NK-92 treated with Interleukin-12 subunit alpha and Interleukin-12 subunit beta, amount 100 ng/mL, for 24 hours (cell line): ENCODE results near the gene ATRNL1.
"Not testable (repeated sequence)": the region's sequence is repeated elsewhere in the genome, so short reads cannot be mapped to it uniquely, and the experiment has no call there.

ENCODE experiments used
- DNase-seq: peaks from one replicate; lab custom pipeline; 2025; lab: John Stamatoyannopoulos, UW

The ATRNL1 gene

GRCh38 chr10:115422624-115423023 lies 329.5 kb downstream of the ATRNL1 start:
- no peak for DNase-seq

GRCh38 chr10:115427611-115428010 lies 334.4 kb downstream of the ATRNL1 start:
- no peak for DNase-seq

DNA sequence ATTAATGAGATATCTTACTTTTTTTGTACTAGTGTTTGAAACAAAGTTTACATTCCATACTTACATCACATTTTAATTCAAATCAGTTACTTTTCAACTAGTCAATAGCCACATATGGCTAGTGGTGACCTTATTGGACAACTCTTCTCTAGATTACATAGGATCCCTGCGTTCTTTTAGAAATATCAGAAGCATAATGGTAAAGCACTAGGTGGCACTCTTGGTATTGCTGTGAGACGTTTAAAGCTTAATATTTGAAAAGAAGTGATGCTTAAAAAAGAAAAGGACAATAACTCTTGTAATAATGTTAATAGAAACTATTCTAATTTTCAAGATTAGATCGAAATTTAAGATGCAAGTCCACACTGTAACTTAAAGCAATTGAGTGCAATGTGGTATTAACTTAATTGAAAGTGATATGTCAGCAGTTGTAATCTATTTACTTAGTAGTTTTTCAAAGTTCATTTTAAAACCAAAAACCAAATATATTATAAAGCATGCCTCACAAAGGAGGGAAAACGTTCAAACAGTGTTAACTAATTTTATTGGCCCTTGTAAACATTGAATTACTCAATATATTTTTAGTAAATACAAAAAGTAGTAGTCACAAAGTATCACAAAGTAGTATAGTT lies 339.1 kb downstream of the ATRNL1 start:
- DNase-seq: no peak

- no peak for DNase-seq
These were observed 343.8 kb downstream of the ATRNL1 start for GRCh38 chr10:115436999-115437398.

DNA sequence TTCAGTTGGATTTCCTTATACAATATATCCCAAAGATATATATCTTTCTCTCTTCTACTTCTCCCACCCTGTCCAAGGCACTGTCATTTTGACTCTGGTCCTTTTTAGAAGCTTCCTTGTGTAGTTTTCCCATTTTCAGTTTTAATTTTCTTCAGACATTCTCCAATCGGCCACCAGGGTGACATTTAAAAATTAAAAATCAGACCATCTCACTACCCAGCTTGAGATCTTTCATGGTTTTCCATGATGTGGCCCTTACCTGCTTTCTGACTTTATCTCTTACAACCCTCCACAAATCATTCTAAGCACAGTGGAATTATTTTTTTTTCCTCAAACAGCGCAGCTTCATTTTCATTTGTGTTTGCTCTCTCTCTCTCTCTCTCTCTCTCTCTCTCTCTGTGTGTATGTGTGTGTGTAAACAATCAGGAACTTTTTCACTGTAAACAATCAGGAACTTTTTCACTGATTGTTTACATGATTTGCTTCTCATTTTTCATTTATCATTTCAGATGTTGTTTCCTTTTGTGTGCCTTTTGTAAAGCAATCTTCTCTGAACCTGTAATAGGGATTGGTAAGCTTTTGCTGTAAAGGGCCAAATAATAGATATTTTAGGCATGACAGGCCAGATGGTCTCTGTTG lies 348.9 kb downstream of the ATRNL1 start:
- no peak for DNase-seq

GRCh38 chr10:115456812-115457211 lies 363.6 kb downstream of the ATRNL1 start:
- no peak for DNase-seq

DNA sequence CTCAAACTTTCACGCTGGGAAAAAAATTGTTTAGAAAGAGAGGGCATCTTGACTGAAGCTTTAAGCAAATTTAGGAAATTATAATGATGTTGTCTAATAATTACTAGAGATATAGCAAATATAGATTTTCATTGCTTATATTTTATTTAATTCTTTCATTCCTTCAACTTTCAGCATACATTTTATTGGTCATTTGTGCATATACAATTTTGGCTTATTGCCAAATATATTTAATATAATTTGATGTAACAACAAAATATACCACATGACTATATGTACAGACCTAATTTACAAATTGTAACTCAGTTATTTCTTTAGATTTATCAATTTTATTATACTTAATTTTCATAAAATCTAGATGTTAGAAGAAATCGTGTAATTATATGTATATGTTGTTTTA lies 390.1 kb downstream of the ATRNL1 start:
- no peak for DNase-seq

GRCh38 chr10:115491526-115492140 lies 398.5 kb downstream of the ATRNL1 start:
- no peak for DNase-seq

DNA sequence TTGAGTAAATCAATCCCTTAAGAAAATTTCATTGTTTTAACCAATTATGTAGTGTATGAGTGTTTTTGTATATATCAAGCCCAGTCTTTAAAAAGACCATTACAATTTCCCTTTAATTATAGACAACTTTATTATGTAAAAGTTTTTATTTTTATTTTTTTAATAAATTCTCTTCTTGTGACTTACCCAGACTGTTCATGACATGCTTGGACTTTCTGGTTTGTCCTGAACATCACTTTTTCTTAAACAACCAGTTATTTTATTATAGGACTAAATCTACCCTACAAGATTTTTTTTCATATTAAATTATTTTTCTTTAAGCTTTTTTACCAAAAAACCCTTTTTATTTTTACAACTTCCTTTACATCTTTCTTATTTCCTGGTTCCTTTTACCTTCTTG lies 410.4 kb downstream of the ATRNL1 start:
- DNase-seq: no peak

DNA sequence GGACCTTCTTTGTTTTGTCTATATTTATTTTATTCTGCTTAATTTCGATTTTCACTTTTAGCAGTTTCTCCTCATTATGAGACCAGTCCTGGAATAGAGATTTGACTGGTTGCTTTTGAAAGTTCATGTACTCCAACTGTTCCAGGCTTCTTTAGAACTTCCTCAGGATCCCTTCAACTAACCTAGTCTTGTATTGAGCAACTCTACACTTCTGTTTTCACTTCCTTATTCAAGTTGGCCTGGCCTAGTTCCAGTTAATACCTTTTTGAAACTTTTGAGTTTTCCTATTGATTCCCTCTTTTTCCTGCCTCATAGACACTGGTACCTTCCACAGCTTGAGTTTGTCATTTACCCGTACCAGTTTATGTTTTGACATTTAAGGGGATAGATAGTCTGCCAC lies 421.7 kb downstream of the ATRNL1 start:
- no peak for DNase-seq

- no peak for DNase-seq
These were observed 432.0 kb downstream of the ATRNL1 start for GRCh38 chr10:115525141-115525540.

DNA sequence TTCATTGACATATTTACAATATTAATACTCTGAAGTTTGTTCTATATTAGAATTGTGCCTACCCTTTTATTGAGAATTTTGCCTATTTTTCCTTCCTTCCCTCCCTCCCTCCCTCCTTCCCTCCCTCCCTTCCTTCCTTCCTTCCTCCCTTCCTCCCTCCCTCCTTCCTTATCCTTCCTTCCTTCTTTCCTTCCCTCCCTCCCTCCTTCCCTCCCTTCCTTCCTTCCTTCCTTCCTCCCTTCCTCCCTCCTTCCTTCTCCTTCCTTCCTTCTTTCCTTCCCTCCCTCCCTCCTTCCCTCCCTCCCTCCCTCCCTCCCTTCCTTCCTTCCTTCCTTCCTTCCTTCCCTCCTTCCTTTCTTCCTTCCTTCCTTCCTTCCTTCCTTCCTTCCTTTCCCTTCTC lies 434.5 kb downstream of the ATRNL1 start:
- not testable (repeated sequence) for DNase-seq

- not testable (repeated sequence) for DNase-seq
These were observed 443.2 kb downstream of the ATRNL1 start for GRCh38 chr10:115536401-115536800.

DNA sequence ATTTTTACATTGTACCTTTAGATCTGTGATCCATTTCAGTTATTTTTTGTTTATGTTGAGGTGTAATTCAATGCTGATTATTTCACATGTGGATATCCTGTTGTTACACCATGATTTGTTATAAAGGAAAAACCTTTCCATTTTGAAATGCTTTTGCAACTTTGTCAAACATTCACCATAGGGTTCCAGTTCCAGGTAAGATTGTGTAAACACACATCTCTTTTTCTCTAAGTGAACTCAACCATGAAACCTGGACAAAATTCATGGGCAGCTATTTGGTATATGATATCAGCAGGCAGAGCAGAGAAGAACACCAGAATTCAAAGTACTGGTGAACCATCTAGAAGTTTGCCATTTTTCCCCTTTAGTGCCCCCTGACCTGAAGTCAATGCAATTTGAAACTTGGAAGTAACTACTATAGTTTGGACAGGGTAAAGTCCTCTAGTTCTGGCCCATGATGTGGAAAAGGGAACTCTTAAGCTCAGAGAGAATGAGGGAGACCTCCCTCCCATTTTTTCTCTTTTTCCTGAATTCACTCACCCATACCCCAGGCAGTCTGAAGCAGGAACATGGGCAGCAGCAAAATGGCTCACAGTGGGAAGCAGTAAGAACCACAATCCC lies 446.1 kb downstream of the ATRNL1 start:
- DNase-seq: no peak

DNA sequence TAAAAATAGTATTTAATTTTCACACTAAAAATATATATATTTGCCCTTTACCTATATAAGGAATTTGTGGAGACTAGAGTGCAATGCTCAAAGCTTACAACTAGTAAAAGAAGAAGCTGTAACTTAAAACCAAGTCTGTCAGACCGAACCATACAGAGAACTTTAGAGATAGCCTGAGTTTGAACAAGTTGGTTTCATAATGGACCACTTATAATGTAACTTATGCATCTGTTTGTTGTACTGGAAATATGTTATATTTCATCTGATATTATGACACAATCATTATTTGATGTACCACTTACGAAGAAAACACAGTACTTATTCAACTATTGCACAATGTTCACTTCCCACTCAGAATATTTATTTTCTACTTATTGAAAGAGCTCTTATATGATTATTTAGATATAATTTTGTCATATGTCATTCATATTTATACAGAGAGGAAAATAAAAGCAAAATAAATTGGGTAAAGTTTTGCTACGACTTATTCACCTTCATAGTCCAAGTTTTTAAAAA lies 462.8 kb downstream of the ATRNL1 start:
- DNase-seq: no peak

DNA sequence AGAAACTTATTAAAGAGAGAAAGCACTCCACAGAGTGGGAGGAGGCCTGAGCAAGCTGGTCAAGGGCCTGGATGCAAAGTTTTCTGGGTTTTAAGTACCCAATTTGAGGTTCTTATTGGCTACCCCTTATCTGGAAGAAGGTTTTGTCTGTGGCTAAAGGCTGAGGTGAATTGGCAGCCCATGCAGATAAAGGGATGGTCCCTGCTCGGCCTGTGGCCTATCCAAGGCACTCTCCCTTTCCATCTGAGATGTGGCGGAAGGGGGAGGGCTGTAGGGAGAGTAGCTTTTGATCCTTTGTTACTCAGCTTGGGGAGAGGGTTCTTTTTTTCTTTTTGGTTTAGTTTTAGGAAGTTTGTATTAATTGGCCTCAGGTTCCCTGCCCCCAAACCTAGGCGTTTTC lies 465.1 kb downstream of the ATRNL1 start:
- no peak for DNase-seq

- DNase-seq: no peak
These were observed 473.7 kb downstream of the ATRNL1 start for GRCh38 chr10:115566867-115567266.

DNA sequence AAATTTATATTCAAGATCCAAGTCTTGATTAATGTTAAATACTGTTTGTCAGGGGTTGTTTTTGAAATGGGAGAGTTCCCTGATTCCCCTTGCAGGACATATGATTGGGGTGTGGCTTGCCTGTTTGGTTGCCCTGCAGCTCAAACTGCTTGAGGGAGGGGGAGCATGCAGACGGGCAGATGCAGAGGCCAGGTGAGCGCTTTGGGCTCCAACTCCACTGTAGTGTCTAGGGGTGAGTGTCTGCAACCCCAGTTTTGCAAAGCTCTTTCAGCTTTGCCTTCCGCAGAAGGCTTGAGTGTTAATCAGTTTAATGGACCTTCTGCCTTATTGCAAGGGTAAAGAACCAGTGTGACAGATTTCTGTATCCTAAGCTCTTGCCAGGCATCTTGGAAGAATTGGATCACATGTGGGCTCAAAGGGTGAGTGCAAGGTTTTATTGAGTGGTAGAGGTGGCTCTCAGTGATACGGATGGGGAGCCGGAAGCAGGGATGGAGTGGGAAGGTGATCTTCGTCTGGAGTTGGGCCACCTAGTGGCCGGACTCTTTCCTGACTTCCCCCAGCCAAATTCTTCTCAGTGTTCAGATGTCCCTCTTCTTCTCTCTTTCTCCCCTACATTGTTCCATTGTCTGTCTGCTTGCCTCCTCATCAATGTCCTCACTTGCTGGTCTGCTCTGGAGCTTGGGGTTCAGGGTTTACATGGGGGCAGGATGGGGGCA lies 479.7 kb downstream of the ATRNL1 start:
- DNase-seq: no peak

- no peak for DNase-seq
These were observed 487.1 kb downstream of the ATRNL1 start for GRCh38 chr10:115580239-115580638.

DNA sequence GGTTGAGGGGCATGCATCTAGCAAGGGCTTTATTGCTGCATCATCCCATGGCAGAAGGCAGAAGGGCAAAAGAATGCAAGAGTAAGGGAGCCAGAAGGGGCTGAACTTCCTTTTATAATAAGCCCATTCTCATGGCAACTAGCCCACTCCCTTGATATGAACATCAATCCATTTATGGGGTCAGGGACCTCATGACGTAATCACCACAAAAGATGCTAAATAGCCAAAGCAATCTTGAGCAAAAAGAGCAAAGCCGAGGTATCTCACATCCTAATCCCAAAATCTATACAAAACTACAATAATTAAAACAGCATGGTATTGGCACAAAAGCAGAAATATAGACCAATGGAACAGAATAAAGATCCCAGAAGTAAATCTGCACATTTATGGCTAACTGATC lies 499.9 kb downstream of the ATRNL1 start:
- no peak for DNase-seq

GRCh38 chr10:115604627-115605026 lies 511.5 kb downstream of the ATRNL1 start:
- DNase-seq: no peak

- no peak for DNase-seq
These were observed 512.9 kb downstream of the ATRNL1 start for GRCh38 chr10:115606086-115606485.
